Mesodermal cell (in vitro differentiated cells): Measurements from ENCODE around the gene KLHL11. TPM values are rescaled to one million over a fixed set of nuclear protein-coding genes. Genes with fewer than 3 reads are reported as not detected.
A peak's percentile ranks its signal among the peaks of the same experiment; 100 is the strongest.

ENCODE experiments used
- H3K27ac ChIP-seq: 2 replicates; pipeline ENCODE4 v1.7.0; 2013; ENCODE audit warnings: mild to moderate bottlenecking, low read depth, low read length, moderate library complexity; ENCODE audit not compliant: severe bottlenecking
- H3K36me3 ChIP-seq: 2 replicates; pipeline ENCODE4 v1.7.1; 2013; ENCODE audit warnings: mild to moderate bottlenecking, low read length, moderate library complexity; ENCODE audit not compliant: control insufficient read depth, insufficient read depth
- H3K4me1 ChIP-seq: one replicate; pipeline ENCODE4 v1.7.1; 2013; ENCODE audit warnings: mild to moderate bottlenecking, low read length; ENCODE audit not compliant: insufficient read depth, control insufficient read depth, poor library complexity, severe bottlenecking
- H3K4me3 ChIP-seq: 2 replicates; pipeline ENCODE4 v1.7.0; 2013; ENCODE audit warnings: low read length, control low read depth, mild to moderate bottlenecking; ENCODE audit not compliant: insufficient read depth, poor library complexity, severe bottlenecking; ENCODE audit errors: extremely low read depth
- H3K9me3 ChIP-seq: 2 replicates; pipeline ENCODE4 v1.7.1; 2013; ENCODE audit warnings: mild to moderate bottlenecking, low read length, moderate library complexity; ENCODE audit not compliant: control insufficient read depth
- WGBS, 2 experiments: methylation state at CpG; one replicate each; pipeline ENCODE4 v1.1.5; 2013; ENCODE audit warnings: missing lambda C conversion rate in 2 of 2; ENCODE audit not compliant: insufficient coverage in 2 of 2; 5-methylcytosine and 5-hydroxymethylcytosine counted together
- polyA plus RNA-seq, 2 experiments: library from polyadenylated mRNA; stranded (reverse); fragments of 50-300 nt; gene quantifications; one replicate each; pipeline ENCODE4 v1.2.3, GENCODE V29; 2013

KLHL11 gene
- polyA plus RNA-seq (2013, experiment 1 of 2) = 4.6 TPM
- polyA plus RNA-seq (2013, experiment 2 of 2) = 4.8 TPM

- H3K9me3 ChIP-seq = no peaks in the 10 kb centered on the region
- H3K27ac ChIP-seq = peak within 1 kb of the TSS; percentile 88
- peaks cover 33% of the 10 kb centered on the region for H3K36me3 ChIP-seq
- 0% methylated on average over 63 to 84 of the region's 90 CpGs for WGBS, 2 experiments
- H3K4me3 ChIP-seq = peak within 1 kb of the TSS; percentile 90
- peaks cover 10% of the 10 kb centered on the region for H3K4me1 ChIP-seq
These were observed at the start of gene KLHL11 for GRCh38 chr17:41864836-41865595. TSS of gene KLHL11 (minus strand) at chr17:41865423. CDS start at chr17:41865370, 53 bp downstream.

GRCh38 chr17:41915020-41915419 is 49.8 kb upstream of the KLHL11 start:
- Histone ChIP-seq H3K9me3 (no peaks in the 10 kb centered on the region), H3K27ac (no peak overlapping the region), H3K36me3 (peaks cover 70% of the 10 kb centered on the region), H3K4me1 (peaks cover 28% of the 10 kb centered on the region), H3K4me3 (no peak overlapping the region)
- 82 to 83% methylated on average over 4 of the region's 5 CpGs for WGBS, 2 experiments

- no peak overlapping the region for H3K27ac ChIP-seq
- peaks cover 26% of the 10 kb centered on the region for H3K4me1 ChIP-seq
- peaks cover 77% of the 10 kb centered on the region for H3K36me3 ChIP-seq
- WGBS, 2 experiments = 95% methylated on average over 3 of the region's 6 CpGs; no CpG with 5 or more reads in 1 of the 2 experiments
- H3K4me3 ChIP-seq = no peak overlapping the region
- no peaks in the 10 kb centered on the region for H3K9me3 ChIP-seq
These were observed 49.1 kb upstream of the KLHL11 start for GRCh38 chr17:41914358-41914766.

GRCh38 chr17:41913798-41914197 is 48.6 kb upstream of the KLHL11 start:
- Histone ChIP-seq H3K4me1 (peaks cover 26% of the 10 kb centered on the region), H3K4me3 (no peak overlapping the region), H3K9me3 (no peaks in the 10 kb centered on the region), H3K27ac (no peak overlapping the region), H3K36me3 (peaks cover 83% of the 10 kb centered on the region)
- 71 to 100% methylated on average over 1 to 2 of the region's 4 CpGs for WGBS, 2 experiments

- H3K36me3 ChIP-seq = peaks cover 91% of the 10 kb centered on the region
- no peaks in the 10 kb centered on the region for H3K9me3 ChIP-seq
- 100% methylated on average over 1 of the region's 1 CpG; no CpG with 5 or more reads in 1 of the 2 experiments for WGBS, 2 experiments
- H3K4me3 ChIP-seq = no peak overlapping the region
- H3K4me1 ChIP-seq = peaks cover 26% of the 10 kb centered on the region
- H3K27ac ChIP-seq = no peak overlapping the region
These were observed 47.7 kb upstream of the KLHL11 start for GRCh38 chr17:41912925-41913324.

GRCh38 chr17:41910701-41911391 is 45.6 kb upstream of the KLHL11 start:
- peaks cover 98% of the 10 kb centered on the region for H3K36me3 ChIP-seq

GRCh38 chr17:41909088-41909487 is 43.9 kb upstream of the KLHL11 start:
- Histone ChIP-seq H3K36me3 (peaks cover 100% of the 10 kb centered on the region), H3K4me1 (peaks cover 9% of the 10 kb centered on the region), H3K4me3 (no peak overlapping the region), H3K9me3 (no peaks in the 10 kb centered on the region), H3K27ac (no peak overlapping the region)
- WGBS, 2 experiments = 96 to 100% methylated on average over 10 to 13 of the region's 13 CpGs

More at GRCh38 chr17:41910701-41911391, 45.6 kb upstream of the KLHL11 start:
- Histone ChIP-seq H3K9me3 (no peaks in the 10 kb centered on the region), H3K4me1 (peaks cover 19% of the 10 kb centered on the region), H3K27ac (no peak overlapping the region), H3K4me3 (no peak overlapping the region)
- WGBS, 2 experiments = 94 to 95% methylated on average over 10 to 13 of the region's 13 CpGs

- no peak overlapping the region for H3K27ac ChIP-seq
- H3K4me3 ChIP-seq = no peak overlapping the region
- H3K9me3 ChIP-seq = no peaks in the 10 kb centered on the region
- 95% methylated on average over 11 to 13 of the region's 14 CpGs for WGBS, 2 experiments
- peaks cover 9% of the 10 kb centered on the region for H3K4me1 ChIP-seq
- H3K36me3 ChIP-seq = peaks cover 99% of the 10 kb centered on the region
These were observed 42.7 kb upstream of the KLHL11 start for GRCh38 chr17:41907633-41908539.

- no peaks in the 10 kb centered on the region for H3K9me3 ChIP-seq
- H3K4me3 ChIP-seq = no peak overlapping the region
- WGBS, 2 experiments = 94 to 100% methylated on average over 4 to 7 of the region's 8 CpGs
- no peak overlapping the region for H3K27ac ChIP-seq
- peaks cover 99% of the 10 kb centered on the region for H3K36me3 ChIP-seq
- H3K4me1 ChIP-seq = peaks cover 9% of the 10 kb centered on the region
These were observed 41.9 kb upstream of the KLHL11 start for GRCh38 chr17:41907185-41907556.

GRCh38 chr17:41906465-41907184 is 41.4 kb upstream of the KLHL11 start:
- Histone ChIP-seq H3K36me3 (peaks cover 99% of the 10 kb centered on the region), H3K27ac (no peak overlapping the region), H3K9me3 (no peaks in the 10 kb centered on the region), H3K4me3 (no peak overlapping the region), H3K4me1 (peaks cover 9% of the 10 kb centered on the region)
- WGBS, 2 experiments = 93 to 96% methylated on average over 9 to 15 of the region's 15 CpGs
